T-helper 17 cell (primary cell): ENCODE measurements around the gene LMO1. TPM values are rescaled to one million over a fixed set of nuclear protein-coding genes. Genes with fewer than 3 reads are reported as not detected.

Source experiments
- ATAC-seq: fragments of 150-1000 bp; cut with Tn5 transposase; 2 replicates; pipeline ENCODE4 v1.10.0; 2021; ENCODE audit warnings: mild to moderate bottlenecking, moderate library complexity
- DNase-seq, 3 donors: peaks; one replicate each; pipeline versions ENCODE4 v3.0.0 to v3.0.0-alpha.2; 2020 to 2021
- H3K9me3 ChIP-seq: one replicate; pipeline ENCODE4 v1.7.0; 2013; ENCODE audit warnings: low read length, mild to moderate bottlenecking; ENCODE audit not compliant: control insufficient read depth, poor library complexity, severe bottlenecking
- H3K27ac Mint-ChIP-seq: one replicate; pipeline ENCODE4 v1.8.0; 2022; ENCODE audit warnings: mild to moderate bottlenecking, moderate library complexity, mixed read lengths
- H3K27me3 Mint-ChIP-seq: one replicate; pipeline ENCODE4 v1.8.0; 2022; ENCODE audit warnings: mixed read lengths
- H3K36me3 Mint-ChIP-seq: one replicate; pipeline ENCODE4 v1.8.0; 2022; ENCODE audit warnings: low read depth, mixed read lengths
- H3K4me1 Mint-ChIP-seq: one replicate; pipeline ENCODE4 v1.8.0; 2022; ENCODE audit warnings: mild to moderate bottlenecking, mixed read lengths
- H3K4me3 Mint-ChIP-seq: one replicate; pipeline ENCODE4 v1.8.0; 2022; ENCODE audit warnings: mild to moderate bottlenecking, moderate library complexity, mixed read lengths
- total RNA-seq, 4 donors: library from RNA in 2 of 4; stranded (reverse) in 2 of 4; gene quantifications; one replicate each; pipeline ENCODE4 v1.2.3 and lab custom pipeline; 2022 to 2026

LMO1 gene
- total RNA-seq, 2 donors from 2014 or later = not detected

GRCh38 chr11:8241373-8242117 is 22.1 kb downstream of the LMO1 start:
- Mint-ChIP-seq H3K27ac (no peak overlapping the region), H3K4me1 (no peaks in the 10 kb centered on the region), H3K4me3 (no peak overlapping the region), H3K27me3 (peaks cover 48% of the 10 kb centered on the region), H3K36me3 (peaks cover 4% of the 10 kb centered on the region)
- DNase-seq (no peak), ATAC-seq (no peak)
- H3K9me3 ChIP-seq = no peaks in the 10 kb centered on the region

DNA sequence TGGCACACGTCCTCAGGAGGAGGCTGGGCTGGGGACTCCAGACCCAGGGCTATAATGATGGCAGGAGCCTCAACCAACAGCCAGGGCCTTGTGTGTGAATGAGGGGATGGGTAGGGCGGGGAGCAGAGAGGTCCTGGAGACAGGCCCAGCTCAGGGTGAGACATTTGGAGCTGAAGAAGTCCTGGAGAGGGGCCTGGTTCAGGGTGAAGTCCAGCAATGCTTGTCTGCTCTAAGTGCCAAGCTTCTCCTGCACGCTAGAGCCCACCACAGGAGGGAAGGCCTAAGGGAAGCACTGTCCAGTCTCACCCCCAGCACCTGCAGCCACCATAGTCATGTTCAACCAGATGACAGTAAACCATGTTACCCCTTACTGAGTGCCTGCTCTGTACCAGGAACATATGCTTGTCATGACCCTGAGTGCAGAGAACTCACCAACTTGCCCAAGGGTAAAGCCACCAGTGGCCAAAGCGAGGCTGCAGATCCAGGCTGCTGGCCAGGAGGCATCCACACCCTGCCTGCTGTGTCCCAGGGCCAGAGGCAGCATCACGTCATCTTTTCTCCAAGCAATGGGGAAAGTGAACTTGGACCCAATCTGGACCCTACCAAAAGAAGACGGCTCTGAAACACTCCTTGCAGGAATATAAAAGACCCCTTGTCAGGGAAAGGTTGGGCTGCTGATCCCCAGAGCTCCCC is 24.0 kb downstream of the LMO1 start:
- no peak for DNase-seq
- Mint-ChIP-seq H3K36me3 (peaks cover 4% of the 10 kb centered on the region), H3K4me3 (no peak overlapping the region), H3K4me1 (peaks cover 8% of the 10 kb centered on the region), H3K27me3 (peaks cover 33% of the 10 kb centered on the region), H3K27ac (no peak overlapping the region)
- ATAC-seq = no peak
- no peaks in the 10 kb centered on the region for H3K9me3 ChIP-seq

DNA sequence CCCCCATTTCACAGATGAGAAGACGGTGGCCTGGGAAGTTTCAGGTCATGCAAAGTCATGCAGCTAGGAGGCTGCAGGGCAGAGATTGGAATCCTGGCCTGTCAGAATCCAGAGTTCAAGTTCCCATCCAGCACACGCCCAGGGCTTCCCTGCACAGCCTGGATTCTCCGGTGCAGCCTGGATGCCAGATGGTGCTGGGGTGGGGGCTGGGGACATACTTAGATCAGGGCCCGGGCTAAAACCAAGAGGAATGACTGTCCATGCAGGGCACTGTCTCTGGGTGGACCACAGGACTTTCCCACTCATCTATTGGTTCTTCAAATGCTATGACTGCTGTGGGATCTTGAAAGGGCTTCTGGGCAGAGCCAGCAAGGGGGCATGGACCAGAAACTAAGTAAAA is 24.6 kb downstream of the LMO1 start:
- ATAC-seq (no peak), DNase-seq (no peak)
- Mint-ChIP-seq H3K27me3 (peaks cover 27% of the 10 kb centered on the region), H3K4me3 (no peak overlapping the region), H3K36me3 (peaks cover 4% of the 10 kb centered on the region), H3K4me1 (peaks cover 12% of the 10 kb centered on the region), H3K27ac (no peak overlapping the region)
- no peaks in the 10 kb centered on the region for H3K9me3 ChIP-seq

DNA sequence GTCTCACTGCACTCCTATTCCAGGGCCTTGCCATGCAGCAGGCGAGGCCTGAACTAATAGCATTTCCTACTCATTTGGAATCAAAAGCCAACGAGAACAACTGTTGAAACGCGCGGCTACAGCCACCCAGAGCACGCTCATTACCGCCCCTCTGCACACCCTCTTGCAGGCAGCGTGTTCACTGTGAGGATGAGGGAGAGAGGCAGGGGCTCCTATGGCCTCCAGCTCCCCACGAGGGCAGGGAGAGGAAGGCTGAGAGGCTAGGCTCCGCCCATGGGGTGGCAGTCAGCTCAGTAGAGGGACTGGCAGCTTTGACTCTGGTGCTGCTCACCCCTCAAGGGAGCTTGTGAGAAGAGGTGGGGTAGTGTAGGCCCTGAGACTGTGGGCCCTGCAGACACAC is 26.2 kb downstream of the LMO1 start:
- H3K9me3 ChIP-seq = no peaks in the 10 kb centered on the region
- Mint-ChIP-seq H3K4me1 (peaks cover 12% of the 10 kb centered on the region), H3K36me3 (peaks cover 4% of the 10 kb centered on the region), H3K27ac (no peak overlapping the region), H3K4me3 (no peak overlapping the region), H3K27me3 (peaks cover 15% of the 10 kb centered on the region)
- ATAC-seq (no peak), DNase-seq (no peak)

DNA sequence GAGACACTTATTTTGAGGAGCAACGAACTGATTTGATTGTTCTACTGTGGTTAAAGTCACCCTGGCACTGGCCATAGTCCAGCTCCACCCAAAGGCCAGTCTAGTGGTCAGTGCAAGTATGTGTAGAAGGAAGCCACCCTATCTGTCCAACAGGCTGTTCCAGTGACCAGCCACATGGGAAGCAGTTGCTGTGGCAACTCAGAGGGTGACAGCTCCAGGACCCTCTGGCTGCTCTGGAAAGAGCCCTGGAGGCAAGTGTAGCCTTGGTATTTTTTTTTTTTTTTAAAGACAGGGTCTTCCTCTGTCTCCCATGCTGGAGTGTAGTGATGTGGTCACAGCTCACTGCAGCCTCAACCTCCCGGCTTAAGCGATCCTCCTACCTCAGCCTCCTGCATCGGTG is 27.8 kb downstream of the LMO1 start:
- DNase-seq (no peak), ATAC-seq (no peak)
- H3K4me1 Mint-ChIP-seq = peaks cover 12% of the 10 kb centered on the region
- no peak overlapping the region for H3K4me3 Mint-ChIP-seq
- H3K27ac Mint-ChIP-seq = no peak overlapping the region
- no peaks in the 10 kb centered on the region for H3K36me3 Mint-ChIP-seq
- no peaks in the 10 kb centered on the region for H3K9me3 ChIP-seq
- peaks cover 8% of the 10 kb centered on the region for H3K27me3 Mint-ChIP-seq

DNA sequence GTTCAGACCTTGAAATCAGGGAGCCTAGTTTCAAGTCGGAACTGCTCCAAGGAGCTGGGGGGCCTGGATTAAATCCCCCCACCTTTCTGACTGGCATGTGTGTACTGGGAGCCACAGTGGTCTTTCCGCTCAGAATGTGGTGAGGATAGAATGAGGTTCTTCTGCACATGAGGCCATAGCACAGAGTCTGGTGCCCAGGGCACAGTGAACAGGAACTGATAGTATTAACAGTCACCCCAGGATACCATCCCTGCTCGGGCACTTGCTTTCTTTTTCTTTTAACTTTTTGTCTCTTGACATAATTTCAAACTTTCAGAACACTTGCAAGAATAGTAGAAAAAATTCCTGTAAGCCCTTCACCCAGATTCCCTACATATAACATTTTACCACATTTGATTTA is 28.8 kb downstream of the LMO1 start:
- DNase-seq (no peak), ATAC-seq (no peak)
- no peaks in the 10 kb centered on the region for H3K9me3 ChIP-seq
- Mint-ChIP-seq H3K4me3 (peak overlapping the region; percentile 62), H3K4me1 (peaks cover 12% of the 10 kb centered on the region), H3K27ac (peak overlapping the region; percentile 67), H3K27me3 (peaks cover 6% of the 10 kb centered on the region), H3K36me3 (no peaks in the 10 kb centered on the region)

DNA sequence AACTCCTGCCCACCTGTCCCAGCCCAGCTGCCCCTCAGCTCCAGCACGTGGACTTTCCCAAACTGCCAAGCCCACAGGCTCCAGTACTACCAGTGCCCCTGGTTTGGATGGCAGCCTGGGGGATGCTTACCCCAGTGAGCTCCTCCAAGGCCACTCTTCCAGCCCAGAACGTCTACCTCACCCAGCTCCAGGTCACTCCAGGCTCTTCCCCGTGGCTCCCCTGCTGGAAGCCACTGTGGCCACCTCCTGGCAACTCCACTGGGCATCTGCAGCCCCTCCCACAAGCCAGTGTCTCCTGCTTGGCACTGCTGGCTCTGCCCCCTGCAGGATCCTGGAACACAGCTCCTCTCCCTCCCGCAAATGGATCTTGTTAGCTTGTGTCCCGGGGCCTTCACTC is 29.3 kb downstream of the LMO1 start:
- H3K9me3 ChIP-seq = no peaks in the 10 kb centered on the region
- H3K27me3 Mint-ChIP-seq = peaks cover 6% of the 10 kb centered on the region
- ATAC-seq (no peak), DNase-seq (no peak)
- H3K4me3 Mint-ChIP-seq = peak overlapping the region; percentile 62
- H3K36me3 Mint-ChIP-seq = no peaks in the 10 kb centered on the region
- peak overlapping the region; percentile 67 for H3K27ac Mint-ChIP-seq
- peaks cover 12% of the 10 kb centered on the region for H3K4me1 Mint-ChIP-seq

GRCh38 chr11:8233691-8234424 is 29.8 kb downstream of the LMO1 start:
- peaks cover 6% of the 10 kb centered on the region for H3K27me3 Mint-ChIP-seq
- DNase-seq (no peak), ATAC-seq (no peak)
- no peaks in the 10 kb centered on the region for H3K36me3 Mint-ChIP-seq
- no peaks in the 10 kb centered on the region for H3K9me3 ChIP-seq
- H3K27ac Mint-ChIP-seq = peak overlapping the region; percentile 67
- H3K4me3 Mint-ChIP-seq = no peak overlapping the region
- H3K4me1 Mint-ChIP-seq = peaks cover 12% of the 10 kb centered on the region

DNA sequence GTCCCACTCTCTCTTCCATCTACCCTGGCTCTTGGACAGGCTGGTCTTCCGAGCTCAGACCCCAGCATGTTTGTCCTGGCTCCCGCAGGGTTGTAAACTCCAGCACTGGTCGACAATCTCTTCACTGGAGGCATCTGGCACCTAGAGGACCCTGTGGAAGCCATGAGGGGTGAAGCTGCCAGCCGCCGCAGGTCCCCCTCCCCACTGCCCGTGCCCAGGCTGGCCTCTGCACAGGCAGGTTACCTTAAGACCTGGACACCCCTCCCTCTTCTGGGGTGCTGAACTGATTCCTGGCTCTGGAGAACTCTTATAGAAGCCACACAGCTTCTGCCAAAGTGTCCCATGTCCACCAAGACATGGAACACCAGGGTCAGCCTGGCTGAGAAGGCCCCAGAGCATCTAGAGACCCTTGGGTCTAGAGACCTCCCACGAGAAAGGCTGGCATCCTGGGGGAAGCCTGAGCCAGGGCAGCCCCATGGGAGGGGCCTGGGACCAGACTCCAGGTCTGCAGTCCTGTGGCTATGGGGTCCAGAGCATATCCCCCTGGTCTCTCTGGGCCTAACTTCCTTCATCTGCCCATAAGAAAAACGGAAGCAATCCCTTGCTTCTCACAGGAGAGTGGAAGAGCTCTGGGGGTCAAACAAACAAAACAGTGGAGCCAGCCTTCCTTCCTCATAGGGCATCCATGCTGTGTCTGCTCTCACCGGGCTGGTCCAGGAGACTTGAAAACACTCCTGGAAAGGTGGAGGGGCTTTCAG is 30.6 kb downstream of the LMO1 start:
- no peak overlapping the region for H3K27ac Mint-ChIP-seq
- H3K4me3 Mint-ChIP-seq = no peak overlapping the region

GRCh38 chr11:8232414-8232813 is 31.3 kb downstream of the LMO1 start:
- Mint-ChIP-seq H3K4me1 (peaks cover 12% of the 10 kb centered on the region), H3K27me3 (peaks cover 6% of the 10 kb centered on the region), H3K4me3 (no peak overlapping the region), H3K27ac (no peak overlapping the region), H3K36me3 (no peaks in the 10 kb centered on the region)
- no peaks in the 10 kb centered on the region for H3K9me3 ChIP-seq
- no peak for DNase-seq
- ATAC-seq = no peak

More for the DNA sequence above, 30.6 kb downstream of the LMO1 start:
- Mint-ChIP-seq H3K4me1 (peaks cover 12% of the 10 kb centered on the region), H3K27me3 (peaks cover 6% of the 10 kb centered on the region), H3K36me3 (no peaks in the 10 kb centered on the region)
- DNase-seq (no peak), ATAC-seq (no peak)
- no peaks in the 10 kb centered on the region for H3K9me3 ChIP-seq

DNA sequence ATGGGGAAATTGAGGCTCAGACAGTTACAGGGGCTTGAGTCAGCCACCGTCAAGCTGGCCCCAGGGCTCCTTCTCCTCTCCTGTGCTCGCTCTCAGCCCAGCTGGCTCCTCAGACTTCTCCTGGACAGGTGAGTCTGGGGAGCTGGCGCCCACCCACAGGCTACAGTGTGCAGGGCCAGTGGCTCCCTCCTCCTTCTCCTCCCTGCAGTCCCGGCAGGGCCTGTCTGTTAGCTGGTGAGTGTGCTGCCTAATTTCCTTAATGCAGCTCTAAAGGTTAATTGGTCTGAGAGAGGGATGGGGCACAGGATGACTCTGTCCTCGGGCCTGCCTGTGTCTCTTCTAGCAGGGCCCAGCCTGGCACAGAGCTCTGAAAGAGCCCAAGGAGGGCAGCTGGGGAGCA is 31.7 kb downstream of the LMO1 start:
- H3K36me3 Mint-ChIP-seq = no peaks in the 10 kb centered on the region
- H3K4me1 Mint-ChIP-seq = peaks cover 12% of the 10 kb centered on the region
- H3K9me3 ChIP-seq = no peaks in the 10 kb centered on the region
- H3K27me3 Mint-ChIP-seq = peaks cover 6% of the 10 kb centered on the region
- H3K4me3 Mint-ChIP-seq = no peak overlapping the region
- ATAC-seq = no peak
- H3K27ac Mint-ChIP-seq = no peak overlapping the region
- no peak for DNase-seq

DNA sequence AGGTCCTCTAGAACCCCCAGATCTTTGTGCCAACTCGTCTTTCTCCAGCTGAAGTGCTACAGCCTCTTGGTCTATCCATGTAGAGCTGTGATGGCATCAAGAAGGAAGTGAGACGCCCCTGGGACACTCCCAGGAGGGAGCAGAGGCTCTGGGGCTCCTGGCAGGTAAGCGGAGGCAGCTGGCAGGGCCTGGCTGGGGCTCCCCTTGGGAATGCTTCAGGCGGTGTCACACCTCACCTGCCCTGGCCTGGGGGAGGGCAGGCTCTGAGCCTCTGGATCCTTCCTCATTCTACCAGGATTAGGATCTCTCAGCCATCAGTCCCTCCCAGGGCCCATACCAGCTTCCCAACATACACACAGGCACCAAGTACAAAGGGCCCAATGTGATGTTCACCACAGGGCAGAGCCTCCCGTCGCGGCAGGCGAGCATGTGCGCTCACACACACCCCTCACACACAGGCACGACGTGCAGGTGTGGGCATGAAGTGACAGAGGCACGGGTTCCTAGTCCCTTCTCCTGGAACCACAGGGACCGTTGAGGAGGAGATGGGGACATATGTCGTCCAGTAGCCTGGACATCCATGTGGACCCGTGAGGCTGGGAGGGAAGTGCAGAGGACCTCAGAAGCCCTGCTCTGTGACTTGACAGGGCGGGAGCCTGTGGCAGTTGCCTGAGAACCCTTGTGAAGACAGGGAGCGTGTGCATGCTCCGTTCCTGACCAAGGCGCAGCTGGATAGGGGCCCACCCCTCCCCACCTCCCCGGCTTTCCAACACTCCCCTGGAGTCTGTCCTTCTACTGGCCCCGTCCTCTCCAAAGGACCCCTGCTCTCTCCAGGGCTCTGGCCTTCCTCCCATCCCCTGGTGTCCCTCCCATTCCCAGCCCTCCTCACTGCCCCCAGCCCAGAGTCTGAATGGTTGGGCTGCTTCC is 32.5 kb downstream of the LMO1 start:
- DNase-seq (no peak), ATAC-seq (no peak)
- Mint-ChIP-seq H3K36me3 (no peaks in the 10 kb centered on the region), H3K4me1 (peaks cover 12% of the 10 kb centered on the region), H3K4me3 (no peak overlapping the region), H3K27me3 (peaks cover 6% of the 10 kb centered on the region), H3K27ac (no peak overlapping the region)
- H3K9me3 ChIP-seq = no peaks in the 10 kb centered on the region
